Caco-2 (cell line): ENCODE results near the gene FAM114A1. TPM values are rescaled to one million over a fixed set of nuclear protein-coding genes. Genes with fewer than 3 reads are reported as not detected.
A peak's percentile ranks its signal among the peaks of the same experiment; 100 is the strongest.

Source experiments
- BruUV-seq: library from RNA; stranded (reverse); fragments of 400-500 nt; replicated peaks from 2 replicates; lab custom pipeline; 2021; lab: Mats Ljungman, UMichigan
- CTCF ChIA-PET: fragments of 300-600 bp; sonication (Branson Sonifier 250); formaldehyde crosslinking; loops from one replicate; lab custom pipeline; 2022; ENCODE audit warnings: antibody characterized with exemption; lab: Charles Lee
- POLR2A ChIA-PET: fragments of 300-600 bp; sonication (Branson Sonifier 250); formaldehyde crosslinking; loops from one replicate; lab custom pipeline; 2022; ENCODE audit warnings: antibody characterized with exemption; lab: Charles Lee
- DNase-seq, 2 experiments: peaks; one replicate each; pipeline versions ENCODE4 v3.0.0 to v3.0.0-alpha.2; 2020 to 2022
- H3K27me3 ChIP-seq: replicated peaks from 2 replicates; pipeline ENCODE4 v1.6.0; 2011; ENCODE audit warnings: low read length; ENCODE audit not compliant: control insufficient read depth, insufficient read depth
- H3K36me3 ChIP-seq: 2 replicates; pipeline ENCODE4 v1.5.1; 2011; ENCODE audit warnings: low read length; ENCODE audit not compliant: control insufficient read depth, insufficient read depth
- H3K4me1 ChIP-seq: fragments of 250-450 bp; sonication (Bioruptor Pico); 2 replicates; pipeline ENCODE4 v1.5.1; 2020; ENCODE audit warnings: mild to moderate bottlenecking
- H3K4me3 ChIP-seq: 2 replicates; pipeline ENCODE4 v1.5.1; 2011; ENCODE audit warnings: low read depth, mild to moderate bottlenecking, control low read depth, low read length
- H3K9me3 ChIP-seq: fragments of 250-450 bp; sonication (Bioruptor Pico); 2 replicates; pipeline ENCODE4 v1.5.1; 2020; ENCODE audit warnings: mild to moderate bottlenecking, moderate library complexity
- H3K27ac Mint-ChIP-seq: one replicate; pipeline ENCODE4 v1.8.0; 2022; ENCODE audit warnings: mixed read lengths; ENCODE audit not compliant: unreplicated experiment
- H3K27me3 Mint-ChIP-seq: one replicate; pipeline ENCODE4 v1.8.0; 2022; ENCODE audit warnings: mixed read lengths; ENCODE audit not compliant: insufficient read depth, unreplicated experiment
- H3K36me3 Mint-ChIP-seq: one replicate; pipeline ENCODE4 v1.8.0; 2022; ENCODE audit warnings: mild to moderate bottlenecking, mixed read lengths; ENCODE audit not compliant: insufficient read depth, unreplicated experiment
- H3K4me1 Mint-ChIP-seq: one replicate; pipeline ENCODE4 v1.8.0; 2022; ENCODE audit warnings: low read depth, mixed read lengths; ENCODE audit not compliant: unreplicated experiment
- H3K4me3 Mint-ChIP-seq: one replicate; pipeline ENCODE4 v1.8.0; 2022; ENCODE audit warnings: mild to moderate bottlenecking, moderate library complexity, mixed read lengths; ENCODE audit not compliant: unreplicated experiment
- H3K9me3 Mint-ChIP-seq: one replicate; pipeline ENCODE4 v1.8.0; 2022; ENCODE audit warnings: mixed read lengths; ENCODE audit not compliant: unreplicated experiment
- CTCF ChIP-seq, 2 experiments: fragments of 200-600 bp in 1 of 2; IDR thresholded peaks; 1 replicate in 1 of 2; 2 replicates in 1 of 2; pipeline versions ENCODE4 v1.5.1 to v1.8.0; 2011 to 2022; ENCODE audit warnings: antibody characterized with exemption in 1 of 2, control low read depth in 1 of 2, inconsistent platforms in 1 of 2, low read depth in 1 of 2, low read length in 1 of 2, mild to moderate bottlenecking in 1 of 2, moderate library complexity in 1 of 2; ENCODE audit not compliant: insufficient read depth in 1 of 2, severe bottlenecking in 1 of 2, unreplicated experiment in 1 of 2
- intact Hi-C: fragments of 100-400 bp; cut with micrococcal nuclease; formaldehyde crosslinking; loops from one replicate; pipeline ENCODE4 v1.10.0; 2022; ENCODE audit not compliant: unreplicated experiment
- total RNA-seq: library from RNA; stranded (reverse); gene quantifications from 2 replicates; pipeline ENCODE4 v1.2.3, GENCODE V29; 2022

The FAM114A1 gene
- total RNA-seq, 1 experiment from 2014 or later = 20.8 TPM

GRCh38 chr4:38856524-38857337 is 10.9 kb upstream of the FAM114A1 start, which contains the start of gene TLR6:
TSS of gene TLR6 (minus strand) at chr4:38856817. CDS start at chr4:38829473, 27,344 bp downstream.
- Histone ChIP-seq H3K9me3 (no peaks in the 10 kb centered on the region), H3K36me3 (no peaks in the 10 kb centered on the region), H3K4me3 (no peak within 1 kb of the TSS), H3K4me1 (no peaks in the 10 kb centered on the region), H3K27me3 (no peaks in the 10 kb centered on the region; the same call in 1 of the 2 replicates)
- Mint-ChIP-seq H3K36me3 (no peaks in the 10 kb centered on the region), H3K27me3 (no peaks in the 10 kb centered on the region), H3K9me3 (no peaks in the 10 kb centered on the region), H3K4me1 (peaks cover 7% of the 10 kb centered on the region), H3K4me3 (peak within 1 kb of the TSS; percentile 54), H3K27ac (no peak within 1 kb of the TSS)
- TF ChIP-seq CTCF (IDR thresholded peaks at IDR 0.05; ENCODE audit: insufficient read depth in 1 of 2, low read depth in 1 of 2, low read length in 1 of 2, severe bottlenecking in 1 of 2, unreplicated experiment in 1 of 2) = peak; percentile 71
- peak; percentile 47 to 69 for DNase-seq
- POLR2A ChIA-PET = no interaction called here
- intact Hi-C loops = loop anchor here (1.0 kb wide), 1 partner anchor 97 kb away; no protein-coding TSS in a partner anchor
- CTCF ChIA-PET = interaction anchor here (1.5 to 1.6 kb wide), 2 partner anchors 25 to 97 kb away, joined by 3 to 9 read pairs; no protein-coding TSS in a partner anchor
- no TSS peak for BruUV-seq

- H3K4me1 Mint-ChIP-seq = peaks cover 7% of the 10 kb centered on the region
- intact Hi-C loops = no loop called here
- TF ChIP-seq CTCF (IDR thresholded peaks at IDR 0.05; ENCODE audit: insufficient read depth in 1 of 2, low read depth in 1 of 2, low read length in 1 of 2, severe bottlenecking in 1 of 2, unreplicated experiment in 1 of 2) = no peak
- no peak overlapping the region for H3K4me3 Mint-ChIP-seq
- no peaks in the 10 kb centered on the region for H3K27me3 Mint-ChIP-seq
- no TSS peak for BruUV-seq
- no peaks in the 10 kb centered on the region for H3K9me3 Mint-ChIP-seq
- H3K36me3 Mint-ChIP-seq = no peaks in the 10 kb centered on the region
- DNase-seq = no peak
- ChIA-PET CTCF (interaction anchor here (1.6 kb wide), 1 partner anchor 25 kb away, joined by 3 read pairs; no protein-coding TSS in a partner anchor), POLR2A (no interaction called here)
- Histone ChIP-seq H3K27me3 (no peaks in the 10 kb centered on the region; the same call in 1 of the 2 replicates), H3K4me1 (no peaks in the 10 kb centered on the region), H3K4me3 (no peak overlapping the region), H3K9me3 (no peaks in the 10 kb centered on the region), H3K36me3 (no peaks in the 10 kb centered on the region)
- H3K27ac Mint-ChIP-seq = no peak overlapping the region
These were observed 10.1 kb upstream of the FAM114A1 start for GRCh38 chr4:38857354-38858096.

- ChIA-PET POLR2A (no interaction called here), CTCF (no interaction called here)
- H3K27me3 Mint-ChIP-seq = peaks cover 3% of the 10 kb centered on the region
These were observed 9.5 kb upstream of the FAM114A1 start for GRCh38 chr4:38858097-38858420.

More at GRCh38 chr4:38858097-38858420, 9.5 kb upstream of the FAM114A1 start:
- intact Hi-C loops = no loop called here
- Mint-ChIP-seq H3K9me3 (no peaks in the 10 kb centered on the region), H3K27ac (no peak overlapping the region), H3K4me1 (peaks cover 7% of the 10 kb centered on the region), H3K4me3 (no peak overlapping the region), H3K36me3 (no peaks in the 10 kb centered on the region)
- no peak for TF ChIP-seq CTCF (IDR thresholded peaks at IDR 0.05; ENCODE audit: insufficient read depth in 1 of 2, low read depth in 1 of 2, low read length in 1 of 2, severe bottlenecking in 1 of 2, unreplicated experiment in 1 of 2)
- Histone ChIP-seq H3K36me3 (no peaks in the 10 kb centered on the region), H3K9me3 (no peaks in the 10 kb centered on the region), H3K27me3 (no peaks in the 10 kb centered on the region; the same call in 1 of the 2 replicates), H3K4me3 (no peak overlapping the region), H3K4me1 (no peaks in the 10 kb centered on the region)
- BruUV-seq = no TSS peak
- no peak for DNase-seq
